ENCODE results near the gene ITPR1. TPM values are rescaled to one million over a fixed set of nuclear protein-coding genes. Genes with fewer than 3 reads are reported as not detected.

Gene ITPR1
- polyA plus RNA-seq, 6 donors from 2014 or later, result 54.8 to 110 (median 87.3) TPM

GRCh38 chr3:4674216-4674615, 181.1 kb downstream of the ITPR1 start:
- ATAC-seq (ENCODE audit: low read depth in 2 of 2) (no peak), DNase-seq (no peak)
- Mint-ChIP-seq H3K4me3 (no peak overlapping the region), H3K4me1 (peaks cover 0 to 3% (median 0%) of the 10 kb centered on the region in 3 donors), H3K36me3 (peaks cover 58 to 67% of the 10 kb centered on the region in 2 donors), H3K9me3 (no peaks in the 10 kb centered on the region), H3K27me3 (no peaks in the 10 kb centered on the region), H3K27ac (peak overlapping the region in 2 of 6 donors; percentile 16 to 17)

GRCh38 chr3:4675704-4676103, 182.6 kb downstream of the ITPR1 start:
- Mint-ChIP-seq H3K4me3 (no peak overlapping the region), H3K27me3 (no peaks in the 10 kb centered on the region), H3K27ac (peak overlapping the region in 2 of 6 donors; percentile 37 to 49), H3K4me1 (peaks cover 0 to 4% (median 0%) of the 10 kb centered on the region in 3 donors), H3K36me3 (peaks cover 55 to 62% of the 10 kb centered on the region in 2 donors), H3K9me3 (no peaks in the 10 kb centered on the region)
- no peak for DNase-seq
- no peak for ATAC-seq (ENCODE audit: low read depth in 2 of 2)

- H3K4me1 Mint-ChIP-seq, result peaks cover 0 to 4% (median 0%) of the 10 kb centered on the region in 3 donors
- H3K4me3 Mint-ChIP-seq, result peak overlapping the region in 1 of 8 donors; percentile 42
- peaks cover 58 to 65% of the 10 kb centered on the region in 2 donors for H3K36me3 Mint-ChIP-seq
- H3K9me3 Mint-ChIP-seq, result no peaks in the 10 kb centered on the region
- H3K27me3 Mint-ChIP-seq, result no peaks in the 10 kb centered on the region
- no peak for ATAC-seq (ENCODE audit: low read depth in 2 of 2)
- H3K27ac Mint-ChIP-seq, result peak overlapping the region in 4 of 6 donors; percentile 29 to 54 (median 44)
- no peak for DNase-seq
Measured at GRCh38 chr3:4678320-4678719, 185.2 kb downstream of the ITPR1 start.

- no peak for ATAC-seq (ENCODE audit: low read depth in 2 of 2)
- H3K27ac Mint-ChIP-seq, result peak overlapping the region in 1 of 6 donors; percentile 20
Measured at GRCh38 chr3:4680227-4680691, 187.1 kb downstream of the ITPR1 start.

GRCh38 chr3:4680871-4681300, 187.7 kb downstream of the ITPR1 start:
- no peak for DNase-seq
- Mint-ChIP-seq H3K27ac (peak overlapping the region in 1 of 6 donors; percentile 16), H3K27me3 (no peaks in the 10 kb centered on the region), H3K36me3 (peaks cover 58 to 69% of the 10 kb centered on the region in 2 donors), H3K9me3 (no peaks in the 10 kb centered on the region), H3K4me1 (peaks cover 0 to 4% (median 0%) of the 10 kb centered on the region in 3 donors), H3K4me3 (no peak overlapping the region)
- no peak for ATAC-seq (ENCODE audit: low read depth in 2 of 2)

More at GRCh38 chr3:4680227-4680691, 187.1 kb downstream of the ITPR1 start:
- Mint-ChIP-seq H3K9me3 (no peaks in the 10 kb centered on the region), H3K4me1 (peaks cover 0 to 4% (median 0%) of the 10 kb centered on the region in 3 donors), H3K4me3 (no peak overlapping the region), H3K27me3 (no peaks in the 10 kb centered on the region), H3K36me3 (peaks cover 56 to 62% of the 10 kb centered on the region in 2 donors)
- no peak for DNase-seq

GRCh38 chr3:4681301-4681700, 188.2 kb downstream of the ITPR1 start:
- peaks cover 58 to 70% of the 10 kb centered on the region in 2 donors for H3K36me3 Mint-ChIP-seq
- peak overlapping the region in 3 of 6 donors; percentile 4 to 61 (median 6) for H3K27ac Mint-ChIP-seq
- no peaks in the 10 kb centered on the region for H3K27me3 Mint-ChIP-seq
- peaks cover 0 to 4% (median 0%) of the 10 kb centered on the region in 3 donors for H3K4me1 Mint-ChIP-seq
- no peak overlapping the region for H3K4me3 Mint-ChIP-seq
- no peak for DNase-seq
- H3K9me3 Mint-ChIP-seq, result no peaks in the 10 kb centered on the region
- no peak for ATAC-seq (ENCODE audit: low read depth in 2 of 2)

GRCh38 chr3:4684117-4684516, 191.0 kb downstream of the ITPR1 start:
- DNase-seq (no peak), ATAC-seq (ENCODE audit: low read depth in 2 of 2) (no peak)
- Mint-ChIP-seq H3K27me3 (no peaks in the 10 kb centered on the region), H3K36me3 (peaks cover 54 to 63% of the 10 kb centered on the region in 2 donors), H3K4me1 (peaks cover 0 to 4% (median 0%) of the 10 kb centered on the region in 3 donors), H3K4me3 (no peak overlapping the region), H3K9me3 (peaks cover 0 to 5% (median 0%) of the 10 kb centered on the region in 7 donors), H3K27ac (peak overlapping the region in 1 of 6 donors; percentile 61)

GRCh38 chr3:4684976-4685375, 191.8 kb downstream of the ITPR1 start:
- Mint-ChIP-seq H3K27me3 (no peaks in the 10 kb centered on the region), H3K9me3 (peaks cover 0 to 5% (median 0%) of the 10 kb centered on the region in 7 donors), H3K4me1 (no peaks in the 10 kb centered on the region), H3K4me3 (no peak overlapping the region), H3K36me3 (peaks cover 53 to 60% of the 10 kb centered on the region in 2 donors), H3K27ac (no peak overlapping the region)
- DNase-seq (no peak), ATAC-seq (ENCODE audit: low read depth in 2 of 2) (no peak)

GRCh38 chr3:4685673-4686345, 192.7 kb downstream of the ITPR1 start:
- no peaks in the 10 kb centered on the region for H3K27me3 Mint-ChIP-seq
- ATAC-seq (ENCODE audit: low read depth in 2 of 2), result no peak
- H3K36me3 Mint-ChIP-seq, result peaks cover 56 to 61% of the 10 kb centered on the region in 2 donors
- H3K4me1 Mint-ChIP-seq, result no peaks in the 10 kb centered on the region
- H3K27ac Mint-ChIP-seq, result peak overlapping the region in 2 of 6 donors; percentile 9 to 63
- no peak for DNase-seq
- H3K9me3 Mint-ChIP-seq, result peaks cover 0 to 5% (median 0%) of the 10 kb centered on the region in 7 donors
- no peak overlapping the region for H3K4me3 Mint-ChIP-seq

GRCh38 chr3:4686619-4687018, 193.5 kb downstream of the ITPR1 start:
- no peaks in the 10 kb centered on the region for H3K27me3 Mint-ChIP-seq
- H3K27ac Mint-ChIP-seq, result peak overlapping the region in 2 of 6 donors; percentile 22 to 28
- peaks cover 0 to 5% (median 0%) of the 10 kb centered on the region in 7 donors for H3K9me3 Mint-ChIP-seq

GRCh38 chr3:4687167-4687566, 194.0 kb downstream of the ITPR1 start:
- Mint-ChIP-seq H3K27ac (peak overlapping the region in 1 of 6 donors; percentile 22), H3K36me3 (peaks cover 60 to 61% of the 10 kb centered on the region in 2 donors), H3K27me3 (no peaks in the 10 kb centered on the region), H3K4me3 (no peak overlapping the region), H3K4me1 (peaks cover 0 to 3% (median 0%) of the 10 kb centered on the region in 3 donors), H3K9me3 (peaks cover 0 to 5% (median 0%) of the 10 kb centered on the region in 7 donors)
- ATAC-seq (ENCODE audit: low read depth in 2 of 2) (no peak), DNase-seq (no peak)

More at GRCh38 chr3:4686619-4687018, 193.5 kb downstream of the ITPR1 start:
- DNase-seq (no peak), ATAC-seq (ENCODE audit: low read depth in 2 of 2) (no peak)
- Mint-ChIP-seq H3K36me3 (peaks cover 61 to 63% of the 10 kb centered on the region in 2 donors), H3K4me1 (peaks cover 0 to 3% (median 0%) of the 10 kb centered on the region in 3 donors), H3K4me3 (no peak overlapping the region)

GRCh38 chr3:4687596-4687995, 194.4 kb downstream of the ITPR1 start:
- H3K36me3 Mint-ChIP-seq, result peaks cover 59 to 61% of the 10 kb centered on the region in 2 donors
- DNase-seq, result no peak
- peak overlapping the region in 1 of 6 donors; percentile 82 for H3K27ac Mint-ChIP-seq

GRCh38 chr3:4688411-4688810, 195.3 kb downstream of the ITPR1 start:
- Mint-ChIP-seq H3K4me3 (no peak overlapping the region), H3K9me3 (peaks cover 0 to 5% (median 0%) of the 10 kb centered on the region in 7 donors), H3K27ac (peak overlapping the region in 5 of 6 donors; percentile 13 to 83 (median 63)), H3K4me1 (peaks cover 0 to 3% (median 0%) of the 10 kb centered on the region in 3 donors), H3K36me3 (peaks cover 55 to 62% of the 10 kb centered on the region in 2 donors), H3K27me3 (no peaks in the 10 kb centered on the region)
- DNase-seq (no peak), ATAC-seq (ENCODE audit: low read depth in 2 of 2) (no peak)

More at GRCh38 chr3:4687596-4687995, 194.4 kb downstream of the ITPR1 start:
- no peaks in the 10 kb centered on the region for H3K27me3 Mint-ChIP-seq
- H3K9me3 Mint-ChIP-seq, result peaks cover 0 to 5% (median 0%) of the 10 kb centered on the region in 7 donors
- no peak overlapping the region for H3K4me3 Mint-ChIP-seq
- ATAC-seq (ENCODE audit: low read depth in 2 of 2), result no peak
- H3K4me1 Mint-ChIP-seq, result peaks cover 0 to 3% (median 0%) of the 10 kb centered on the region in 3 donors

All from naive B cell (primary cell).